T follicular helper cell (primary cell): ENCODE results near the gene PARPBP.
"Not testable (repeated sequence)": the region's sequence is repeated elsewhere in the genome, so short reads cannot be mapped to it uniquely, and the experiment has no call there.

Source experiments
- DNase-seq: peaks from one replicate; pipeline ENCODE4 v3.0.0-alpha.2; 2020; ENCODE audit warnings: low read depth

PARPBP gene

DNA sequence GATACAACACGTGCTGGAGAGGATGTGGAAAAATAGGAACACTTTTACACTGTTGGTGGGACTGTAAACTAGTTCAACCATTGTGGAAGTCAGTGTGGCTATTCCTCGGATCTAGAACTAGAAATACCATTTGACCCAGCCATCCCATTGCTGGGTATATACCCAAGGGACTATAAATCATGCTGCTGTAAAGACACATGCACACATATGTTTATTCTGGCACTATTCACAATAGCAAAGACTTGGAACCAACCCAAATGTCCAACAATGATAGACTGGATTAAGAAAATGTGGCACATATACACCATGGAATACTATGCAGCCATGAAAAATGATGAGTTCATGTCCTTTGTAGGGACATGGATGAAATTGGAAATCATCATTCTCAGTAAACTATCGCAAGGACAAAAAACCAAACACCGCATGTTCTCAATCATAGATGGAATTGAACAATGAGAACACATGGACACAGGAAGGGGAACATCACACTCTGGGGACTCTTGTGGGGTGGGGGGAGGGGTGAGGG is 27.1 kb downstream of the PARPBP start:
- not testable (repeated sequence) for DNase-seq

DNA sequence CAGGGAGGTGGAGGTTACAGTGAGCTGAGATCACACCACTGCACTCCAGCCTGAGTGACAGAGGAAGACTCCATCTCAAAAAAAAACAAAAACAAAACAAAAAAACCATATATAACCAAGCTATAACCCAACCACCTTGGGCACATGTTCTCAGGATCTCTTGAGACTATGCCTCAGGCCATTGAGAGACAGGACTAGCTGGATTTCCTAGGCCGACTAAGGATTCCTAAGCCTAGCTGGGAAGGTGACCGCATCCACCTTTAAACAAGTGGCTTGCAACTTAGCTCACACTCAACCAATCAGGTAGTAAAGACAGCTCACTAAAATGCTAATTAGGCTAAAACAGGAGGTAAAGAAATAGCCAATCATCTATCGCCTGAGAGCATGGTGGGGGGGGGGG is 35.2 kb downstream of the PARPBP start:
- not testable (repeated sequence) for DNase-seq

DNA sequence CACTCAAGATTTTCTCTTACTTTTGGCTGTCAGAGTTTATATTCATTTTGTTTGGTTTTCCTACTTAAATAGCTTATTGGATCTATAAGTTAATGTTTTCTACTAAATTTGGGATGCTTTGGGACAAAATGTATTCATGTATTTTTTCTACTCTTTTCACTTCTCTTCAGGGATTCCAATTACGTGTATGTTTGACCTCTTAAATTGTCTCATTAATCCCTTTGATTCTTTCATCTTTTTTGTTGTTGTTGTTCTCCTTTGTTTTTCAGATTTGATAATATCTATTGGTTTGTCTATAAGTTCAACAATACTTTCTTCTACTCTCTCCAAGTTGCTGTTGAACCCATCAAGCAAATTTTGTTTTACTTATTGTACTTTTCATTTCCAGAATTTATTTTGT is 43.4 kb downstream of the PARPBP start:
- DNase-seq = no peak

GRCh38 chr12:102167821-102168604 is 48.0 kb downstream of the PARPBP start:
- no peak for DNase-seq

DNA sequence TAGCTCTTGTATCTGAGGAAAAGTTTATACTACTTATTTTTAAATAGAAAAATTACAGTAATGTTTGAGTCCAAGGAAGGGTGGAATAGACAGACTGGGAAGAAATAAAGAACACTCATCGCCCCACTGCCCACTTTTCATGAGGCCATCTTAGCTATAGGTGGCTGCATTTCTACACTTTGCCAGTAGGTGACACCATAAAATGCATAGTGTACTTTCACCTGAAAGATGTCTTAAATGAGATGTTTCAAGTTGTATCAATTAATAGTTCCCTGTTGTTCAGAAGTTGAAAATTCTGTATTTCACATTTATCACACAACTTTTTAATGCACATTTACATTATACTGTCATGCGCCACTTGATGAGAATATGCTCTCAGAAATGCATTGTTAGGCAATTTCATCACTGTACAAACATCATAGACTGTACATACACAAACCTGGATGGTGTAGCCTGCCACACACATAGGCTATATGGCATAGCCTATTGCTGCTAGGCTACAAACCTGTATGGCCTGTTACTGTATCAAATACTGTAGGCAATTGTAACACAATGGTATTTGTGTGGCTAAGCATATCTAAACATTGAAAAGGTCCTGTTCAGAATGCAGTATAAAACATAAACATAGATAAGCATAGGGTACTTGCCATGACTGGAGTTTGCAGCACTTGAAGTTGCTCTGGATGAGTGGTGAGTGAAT is 50.1 kb downstream of the PARPBP start:
- no peak for DNase-seq

DNA sequence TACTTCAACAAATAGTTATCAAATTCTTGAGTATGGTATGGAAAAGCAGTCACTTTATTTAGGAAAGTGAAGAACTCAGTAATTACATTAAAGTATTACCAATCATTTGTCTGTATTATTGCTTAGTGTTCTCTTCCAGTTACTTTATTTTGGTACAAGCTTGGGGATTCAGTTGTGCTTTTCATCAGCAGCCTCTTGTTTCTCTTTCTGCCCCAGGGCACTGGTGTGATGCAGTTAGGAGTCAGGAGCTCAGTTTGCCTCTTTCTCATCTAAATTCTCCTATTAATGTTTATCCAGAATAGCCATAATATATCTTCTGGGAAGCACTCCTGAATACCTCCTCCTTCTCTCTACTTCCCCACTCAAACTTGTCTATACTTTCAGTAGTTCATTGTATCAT is 52.0 kb downstream of the PARPBP start:
- DNase-seq = no peak

DNA sequence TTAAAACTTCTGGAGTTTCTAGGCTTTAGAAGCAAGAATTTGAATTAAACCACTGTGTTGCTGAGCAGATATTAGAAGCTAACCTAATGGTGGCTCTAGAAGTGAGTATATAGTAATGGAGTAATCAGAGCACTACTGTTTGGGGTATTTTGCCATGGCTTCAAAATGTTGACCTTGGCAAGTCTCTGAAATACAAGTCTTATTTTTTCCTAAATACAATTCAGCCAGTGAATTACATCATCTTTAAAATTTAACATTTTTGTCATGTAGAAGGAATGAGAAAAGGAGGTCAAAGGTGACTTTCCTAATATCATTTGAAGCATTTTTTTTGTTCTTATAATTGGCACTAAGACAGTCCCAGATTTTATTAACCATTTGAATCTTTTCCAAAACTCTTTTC is 52.5 kb downstream of the PARPBP start:
- DNase-seq = no peak

DNA sequence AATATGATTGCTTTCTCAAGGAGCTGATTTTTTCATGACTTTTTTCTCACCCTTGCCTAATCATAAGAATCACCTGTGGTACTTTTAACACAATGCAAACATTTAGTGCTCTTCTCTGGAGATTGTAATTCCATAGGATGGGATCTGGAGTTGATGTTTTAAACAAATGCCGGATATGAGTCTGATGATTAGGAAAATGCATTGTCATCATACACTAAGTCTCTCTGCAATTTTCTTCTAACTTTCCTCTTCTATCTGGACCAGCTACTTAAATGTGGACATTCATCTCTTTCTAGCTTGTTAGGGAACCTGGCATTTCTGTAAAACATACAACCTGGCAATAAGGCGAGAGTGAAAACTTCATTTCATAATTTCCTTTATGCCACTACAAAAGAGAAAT is 54.1 kb downstream of the PARPBP start:
- DNase-seq = no peak

GRCh38 chr12:102174761-102175160 is 54.8 kb downstream of the PARPBP start:
- DNase-seq = no peak

DNA sequence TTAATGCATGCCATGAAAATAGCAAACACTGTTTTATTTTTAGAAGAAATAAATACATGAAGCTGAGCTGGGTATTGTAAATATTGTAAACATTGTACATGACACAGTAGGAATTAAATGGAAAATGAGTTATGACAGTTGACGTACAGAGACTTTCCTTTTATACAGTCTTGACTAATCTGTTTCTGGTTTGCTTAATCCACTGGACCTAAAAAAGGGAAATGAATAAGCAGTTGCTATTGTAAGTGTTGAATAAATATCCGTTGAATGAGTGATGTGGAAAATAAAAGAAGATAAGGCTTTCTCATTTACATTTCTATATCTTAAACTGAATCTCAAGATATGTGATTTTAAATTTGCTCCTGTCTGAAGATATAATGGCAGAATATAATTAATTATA is 62.7 kb downstream of the PARPBP start:
- DNase-seq = no peak

- no peak for DNase-seq
Observed at GRCh38 chr12:102195826-102196225, 75.8 kb downstream of the PARPBP start.

- DNase-seq = no peak
Observed at GRCh38 chr12:102197789-102198188, 77.8 kb downstream of the PARPBP start, which contains the start of gene PMCH. Gene PMCH (minus strand): TSS chr12:102197833. CDS start chr12:102197770, 63 bp downstream.

GRCh38 chr12:102201436-102202061 is 81.6 kb downstream of the PARPBP start:
- no peak for DNase-seq

GRCh38 chr12:102202556-102202955 is 82.6 kb downstream of the PARPBP start:
- no peak for DNase-seq

DNA sequence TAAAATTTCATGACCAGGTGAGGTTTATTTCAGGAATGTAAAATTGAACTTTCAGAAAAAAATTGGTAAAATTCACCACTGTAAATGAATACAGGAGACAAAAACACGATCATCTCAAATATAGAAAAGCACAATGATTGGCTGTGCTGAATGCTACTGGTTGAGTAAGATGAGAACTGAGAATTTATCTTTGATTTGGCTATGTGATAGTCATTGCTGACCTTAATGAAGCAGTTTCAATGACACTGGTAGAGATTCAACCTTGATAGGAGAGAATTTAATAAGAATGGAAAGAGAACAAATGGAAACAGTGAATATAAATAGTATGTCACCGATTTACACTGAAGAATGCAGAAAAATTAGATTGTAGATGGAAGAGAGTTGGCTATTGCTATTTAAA is 84.0 kb downstream of the PARPBP start:
- no peak for DNase-seq

DNA sequence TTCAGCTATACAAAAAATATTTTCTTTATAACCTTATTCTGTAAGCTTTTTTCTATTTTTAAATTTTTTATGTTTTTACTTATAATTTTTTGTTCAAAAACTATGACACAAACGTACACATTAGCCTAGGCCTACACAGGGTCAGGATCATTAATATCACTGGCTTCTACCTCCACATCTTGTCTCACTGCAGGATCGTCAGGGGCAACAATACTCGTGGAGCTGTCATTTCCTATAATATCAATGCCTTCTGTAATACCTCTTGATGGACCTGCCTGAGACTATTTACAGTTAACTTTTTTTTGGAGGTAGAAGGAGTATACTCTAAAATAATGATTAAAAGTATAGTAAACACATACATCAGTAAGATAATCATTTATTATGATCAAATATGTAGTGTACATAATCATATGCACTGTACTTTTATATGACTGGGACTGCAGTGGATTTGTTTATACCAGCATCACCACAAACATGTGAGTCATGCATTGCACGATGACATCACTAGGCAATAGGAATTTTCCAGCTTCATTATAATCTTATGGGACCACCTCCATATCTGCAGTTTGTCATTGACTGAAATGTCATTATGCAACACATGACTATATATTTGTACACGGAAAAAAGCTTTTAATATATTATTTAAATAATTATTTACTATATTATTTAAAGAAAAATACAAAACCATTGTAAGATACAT is 96.2 kb downstream of the PARPBP start:
- no peak for DNase-seq

DNA sequence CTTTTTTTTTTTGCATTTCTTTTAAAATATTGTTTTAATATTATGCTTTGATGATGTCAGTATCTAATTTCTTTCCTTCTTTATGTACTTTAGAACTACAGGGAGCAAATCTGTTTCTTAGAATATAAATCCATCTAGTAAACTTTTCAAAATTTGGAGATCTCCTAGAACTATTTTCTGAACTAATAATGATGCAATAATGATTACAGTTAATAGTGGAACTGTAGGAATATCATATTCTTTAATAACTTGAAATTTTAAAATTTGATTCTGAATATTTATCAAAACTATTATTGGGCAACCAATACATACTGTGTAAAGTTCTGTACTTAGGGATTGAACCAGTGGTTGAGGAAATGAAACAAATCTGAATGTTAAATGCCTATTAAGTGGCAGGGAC is 100.8 kb downstream of the PARPBP start:
- DNase-seq = no peak

- no peak for DNase-seq
Observed at GRCh38 chr12:102227954-102228353, 108.0 kb downstream of the PARPBP start.

GRCh38 chr12:102232036-102232435 is 112.1 kb downstream of the PARPBP start:
- no peak for DNase-seq

- DNase-seq = no peak
Observed at GRCh38 chr12:102232446-102232845, 112.5 kb downstream of the PARPBP start.

DNA sequence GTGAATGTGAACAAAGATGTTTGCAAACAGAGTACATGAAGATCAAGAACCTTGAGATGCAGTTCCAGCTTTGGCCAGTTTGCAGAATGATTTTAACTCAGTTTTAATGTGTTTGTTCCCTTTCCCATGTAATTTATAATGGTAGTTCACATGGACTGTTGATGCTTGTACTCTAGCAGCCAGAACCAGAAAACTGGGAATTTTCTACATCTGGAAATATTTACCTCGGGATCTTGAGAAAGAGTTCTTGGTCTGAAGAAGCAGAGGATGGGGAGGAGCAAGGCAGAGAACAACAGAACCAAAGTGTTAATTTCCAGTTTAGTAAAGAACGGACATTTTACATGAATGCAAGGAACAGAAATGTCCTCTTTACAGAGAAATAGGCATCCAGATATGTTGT is 114.6 kb downstream of the PARPBP start:
- DNase-seq = no peak

DNA sequence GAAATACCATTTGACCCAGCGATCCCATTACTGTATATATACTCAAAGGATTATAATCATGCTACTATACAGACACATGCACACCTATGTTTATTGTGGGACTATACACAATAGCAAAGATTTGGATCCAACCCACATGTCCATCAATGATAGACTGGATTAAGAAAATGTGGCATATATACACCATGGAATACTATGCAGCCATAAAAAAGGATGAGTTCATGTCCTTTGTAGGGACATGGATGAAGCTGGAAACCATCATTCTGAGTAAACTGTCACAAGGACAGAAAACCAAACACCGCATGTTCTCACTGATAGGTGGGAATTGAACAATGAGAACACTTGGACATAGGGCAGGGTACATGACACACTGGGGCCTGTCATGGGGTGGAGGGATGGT is 120.9 kb downstream of the PARPBP start:
- not testable (repeated sequence) for DNase-seq
